Right renal pelvis (tissue), 4 donors: ENCODE results near the gene SARDH. TPM values are rescaled to one million over a fixed set of nuclear protein-coding genes. Genes with fewer than 3 reads are reported as not detected.

Experiments
- DNase-seq, 4 donors: peaks; one replicate each; pipeline ENCODE4 v3.0.0-alpha.2; 2013; ENCODE audit warnings: low read depth in 4 of 4, low spot score in 3 of 4, missing footprints in 1 of 4
- polyA plus RNA-seq, 4 donors: library from polyadenylated mRNA; unstranded; fragments of 120-200 nt; gene quantifications; one replicate each; pipeline ENCODE4 v1.2.1, GENCODE V29; 2013; ENCODE audit not compliant: insufficient read length in 4 of 4

The SARDH gene
- polyA plus RNA-seq, 4 donors = 9.3 to 13.7 (median 10.7) TPM

- DNase-seq = no peak
These were observed 3.4 kb downstream of the SARDH start for GRCh38 chr9:133734590-133735414.

- DNase-seq = no peak
These were observed 4.2 kb downstream of the SARDH start for GRCh38 chr9:133733796-133734533.

GRCh38 chr9:133733421-133733795, 4.7 kb downstream of the SARDH start:
- DNase-seq = no peak

GRCh38 chr9:133732639-133733408, 5.3 kb downstream of the SARDH start:
- no peak for DNase-seq

- DNase-seq = no peak
These were observed 6.1 kb downstream of the SARDH start for GRCh38 chr9:133731876-133732638.

GRCh38 chr9:133730994-133731715, 7.0 kb downstream of the SARDH start:
- DNase-seq = no peak

- no peak for DNase-seq
These were observed 8.4 kb downstream of the SARDH start for GRCh38 chr9:133729617-133730281.

GRCh38 chr9:133728856-133729616, 9.1 kb downstream of the SARDH start:
- DNase-seq = no peak

GRCh38 chr9:133727876-133728441, 10.2 kb downstream of the SARDH start:
- no peak for DNase-seq

GRCh38 chr9:133727277-133727875, 10.8 kb downstream of the SARDH start:
- no peak for DNase-seq

- DNase-seq = no peak
These were observed 11.5 kb downstream of the SARDH start for GRCh38 chr9:133726401-133727276.

GRCh38 chr9:133725886-133726285, 12.3 kb downstream of the SARDH start:
- no peak for DNase-seq

- DNase-seq = no peak
These were observed 19.4 kb downstream of the SARDH start for GRCh38 chr9:133718563-133719315.

- no peak for DNase-seq
These were observed 20.8 kb downstream of the SARDH start for GRCh38 chr9:133717113-133718031.

GRCh38 chr9:133716564-133717112, 21.5 kb downstream of the SARDH start:
- no peak for DNase-seq
